OCI-LY7 (cell line): ENCODE data around the gene CANT1. TPM values are rescaled to one million over a fixed set of nuclear protein-coding genes. Genes with fewer than 3 reads are reported as not detected.

Experiments used
- BruUV-seq: library from RNA; stranded (reverse); fragments of 400-500 nt; replicated peaks from 2 replicates; lab custom pipeline; 2021; lab: Mats Ljungman, UMichigan
- CTCF ChIA-PET: fragments of 300-600 bp; sonication (Branson Sonifier 250); formaldehyde crosslinking; loops from one replicate; lab custom pipeline; 2022; ENCODE audit warnings: antibody characterized with exemption; ENCODE audit not compliant: unreplicated experiment; lab: Charles Lee
- POLR2A ChIA-PET: fragments of 300-600 bp; sonication (Branson Sonifier 250); formaldehyde crosslinking; loops from one replicate; lab custom pipeline; 2022; ENCODE audit warnings: antibody characterized with exemption; lab: Charles Lee
- DNase-seq: peaks from one replicate; pipeline ENCODE4 v3.0.0-alpha.2; 2015; ENCODE audit warnings: low spot score
- H2AFZ ChIP-seq: fragments of 200-600 bp; sonication (generic), shearing (Covaris generic); 2 replicates; pipeline ENCODE4 v1.6.1; 2014; ENCODE audit warnings: mild to moderate bottlenecking, antibody characterized with exemption, low read length, moderate library complexity
- H3K27ac ChIP-seq: fragments of 200-600 bp; sonication (generic); 2 replicates; pipeline ENCODE4 v1.5.1; 2014; ENCODE audit warnings: mixed run types, low read depth, mild to moderate bottlenecking, moderate library complexity, low read length, inconsistent platforms; ENCODE audit not compliant: poor library complexity, severe bottlenecking
- H3K36me3 ChIP-seq: fragments of 200-600 bp; sonication (generic); 2 replicates; pipeline ENCODE4 v1.6.1; 2014; ENCODE audit warnings: mild to moderate bottlenecking, antibody characterized with exemption, low read length, moderate library complexity, mixed read lengths; ENCODE audit not compliant: insufficient read depth
- H3K4me1 ChIP-seq: fragments of 200-600 bp; sonication (generic); 2 replicates; pipeline ENCODE4 v1.5.1; 2014; ENCODE audit warnings: mild to moderate bottlenecking, low read length; ENCODE audit not compliant: insufficient read depth, poor library complexity, severe bottlenecking
- H3K4me2 ChIP-seq: fragments of 200-600 bp; sonication (generic); 2 replicates; pipeline ENCODE4 v1.6.1; 2014; ENCODE audit warnings: mild to moderate bottlenecking, low read length
- H3K4me3 ChIP-seq: fragments of 200-600 bp; sonication (generic); 2 replicates; pipeline ENCODE4 v1.5.1; 2014; ENCODE audit warnings: mild to moderate bottlenecking, low read depth, low read length; ENCODE audit not compliant: poor library complexity, severe bottlenecking
- H3K79me2 ChIP-seq: fragments of 200-600 bp; sonication (generic); 2 replicates; pipeline ENCODE4 v1.6.1; 2016; ENCODE audit warnings: low read depth, mild to moderate bottlenecking, low read length, moderate library complexity, mixed read lengths; ENCODE audit not compliant: insufficient read depth
- H3K9me2 ChIP-seq: fragments of 200-600 bp; sonication (generic); 2 replicates; pipeline ENCODE4 v1.6.1; 2016; ENCODE audit warnings: mild to moderate bottlenecking, low read length, mixed read lengths; ENCODE audit not compliant: insufficient read depth
- H3K9me3 ChIP-seq: fragments of 200-600 bp; sonication (generic); 2 replicates; pipeline ENCODE4 v1.6.1; 2014; ENCODE audit warnings: mild to moderate bottlenecking, mixed run types, low read length, mixed read lengths
- H4K20me1 ChIP-seq: fragments of 200-600 bp; sonication (generic); 2 replicates; pipeline ENCODE4 v1.6.1; 2014; ENCODE audit warnings: mild to moderate bottlenecking, antibody characterized with exemption, low read length, moderate library complexity, mixed read lengths; ENCODE audit not compliant: insufficient read depth
- EZH2phosphoT487 ChIP-seq: fragments of 200-600 bp; sonication (generic); IDR thresholded peaks from 2 replicates; pipeline ENCODE4 v1.6.1; 2018; ENCODE audit warnings: low read depth, borderline replicate concordance, mild to moderate bottlenecking, mixed run types, antibody characterized with exemption, low read length, moderate library complexity, mixed read lengths
- intact Hi-C: fragments of 100-400 bp; cut with micrococcal nuclease; formaldehyde crosslinking; loops from one replicate; pipeline ENCODE4 v1.10.0; 2022; ENCODE audit not compliant: unreplicated experiment
- total RNA-seq, 2 experiments: library from RNA; depleted of rRNA in 1 of 2; stranded (reverse); fragments of >200 nt in 1 of 2; shearing (Covaris generic) in 1 of 2; gene quantifications; 2 replicates each; pipeline ENCODE4 v1.2.3, GENCODE V29; 2014 to 2022
- TF ChIP-seq, protein P1 (sequence below): fragments of 200-600 bp; sonication (generic); conservative IDR thresholded peaks from 2 replicates; pipeline ENCODE4 v1.5.1; 2014; ENCODE audit warnings: mild to moderate bottlenecking, antibody characterized with exemption, low read length, moderate library complexity, mixed read lengths

Gene CANT1
- total RNA-seq, 2 experiments from 2014 or later: 37.2 to 60.5 TPM

DNA sequence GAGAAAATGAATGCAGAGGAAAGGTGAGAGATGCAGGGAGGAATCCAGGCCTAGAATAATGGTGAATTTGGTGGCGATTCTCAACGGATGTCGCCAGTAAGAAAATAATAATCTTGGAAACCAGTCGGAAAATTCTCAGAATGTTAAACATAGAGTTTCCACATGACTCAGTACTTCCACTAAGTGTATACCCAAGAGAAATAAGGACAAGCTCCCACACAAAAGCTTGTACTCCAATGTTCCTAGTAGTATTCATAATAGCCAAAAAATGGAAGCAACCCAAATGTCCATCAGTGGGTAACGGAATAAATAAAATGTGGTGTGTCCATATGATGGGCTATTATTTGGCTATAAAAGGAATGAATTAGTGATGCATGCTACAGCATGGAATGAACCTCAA lies 45.6 kb upstream of the CANT1 start:
- CTCF ChIA-PET: no interaction called here
- Histone ChIP-seq H4K20me1 (no peaks in the 10 kb centered on the region), H3K9me2 (no peaks in the 10 kb centered on the region), H3K9me3 (no peaks in the 10 kb centered on the region), H3K4me2 (no peak overlapping the region), H3K4me3 (no peak overlapping the region), H3K36me3 (no peaks in the 10 kb centered on the region), H3K4me1 (no peaks in the 10 kb centered on the region), H2AFZ (no peak overlapping the region), H3K79me2 (no peaks in the 10 kb centered on the region), H3K27ac (no peak overlapping the region)
- intact Hi-C loops: no loop called here
- POLR2A ChIA-PET: no interaction called here
- no peak for TF ChIP-seq EZH2phosphoT487
- TF ChIP-seq, protein P1, sequence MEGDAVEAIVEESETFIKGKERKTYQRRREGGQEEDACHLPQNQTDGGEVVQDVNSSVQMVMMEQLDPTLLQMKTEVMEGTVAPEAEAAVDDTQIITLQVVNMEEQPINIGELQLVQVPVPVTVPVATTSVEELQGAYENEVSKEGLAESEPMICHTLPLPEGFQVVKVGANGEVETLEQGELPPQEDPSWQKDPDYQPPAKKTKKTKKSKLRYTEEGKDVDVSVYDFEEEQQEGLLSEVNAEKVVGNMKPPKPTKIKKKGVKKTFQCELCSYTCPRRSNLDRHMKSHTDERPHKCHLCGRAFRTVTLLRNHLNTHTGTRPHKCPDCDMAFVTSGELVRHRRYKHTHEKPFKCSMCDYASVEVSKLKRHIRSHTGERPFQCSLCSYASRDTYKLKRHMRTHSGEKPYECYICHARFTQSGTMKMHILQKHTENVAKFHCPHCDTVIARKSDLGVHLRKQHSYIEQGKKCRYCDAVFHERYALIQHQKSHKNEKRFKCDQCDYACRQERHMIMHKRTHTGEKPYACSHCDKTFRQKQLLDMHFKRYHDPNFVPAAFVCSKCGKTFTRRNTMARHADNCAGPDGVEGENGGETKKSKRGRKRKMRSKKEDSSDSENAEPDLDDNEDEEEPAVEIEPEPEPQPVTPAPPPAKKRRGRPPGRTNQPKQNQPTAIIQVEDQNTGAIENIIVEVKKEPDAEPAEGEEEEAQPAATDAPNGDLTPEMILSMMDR: no peak
- no peak for DNase-seq
- no TSS peak for BruUV-seq

DNA sequence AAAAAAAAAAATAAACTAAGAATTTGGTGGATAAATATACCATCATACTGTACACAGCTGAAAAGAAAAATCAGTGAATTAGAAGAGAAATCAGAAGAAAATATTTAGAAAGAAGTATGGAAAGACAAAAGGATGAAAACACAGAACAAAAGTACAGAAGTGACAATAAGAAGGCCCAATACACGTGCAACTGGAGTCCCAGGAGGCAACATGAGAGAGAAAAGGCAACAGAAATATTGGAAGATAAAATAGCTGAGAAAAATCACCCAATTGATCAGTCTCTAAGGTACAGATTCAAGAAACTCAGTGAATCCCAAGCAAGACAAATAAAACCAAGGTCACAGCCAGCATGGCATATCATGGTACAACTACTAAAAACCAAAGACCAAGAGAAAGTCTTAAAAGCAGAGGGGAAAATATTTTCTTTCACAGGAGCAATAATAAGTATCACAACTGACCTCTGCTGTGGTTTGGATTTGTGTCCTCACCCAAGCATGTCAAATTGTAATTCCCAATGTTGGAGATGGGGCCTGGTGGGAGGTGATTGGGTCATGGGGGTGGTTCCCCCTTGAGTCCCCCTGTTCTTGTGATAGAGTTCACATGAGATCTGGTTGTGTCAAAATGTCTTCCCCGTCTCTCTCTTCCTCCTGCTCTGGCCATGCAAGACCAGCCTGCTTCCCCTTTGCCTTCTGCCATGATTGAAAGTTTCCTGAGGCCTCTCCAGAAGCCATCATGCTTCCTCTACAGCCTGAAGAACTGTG lies 44.8 kb upstream of the CANT1 start:
- ChIA-PET CTCF (no interaction called here), POLR2A (interaction anchor here (0.6 to 0.7 kb wide), 2 partner anchors 13 to 369 kb away, joined by 3 read pairs; no protein-coding TSS in a partner anchor)
- H3K4me1 ChIP-seq: no peaks in the 10 kb centered on the region
- no peak overlapping the region for H3K4me3 ChIP-seq
- H3K36me3 ChIP-seq: no peaks in the 10 kb centered on the region
- H4K20me1 ChIP-seq: no peaks in the 10 kb centered on the region
- H3K9me2 ChIP-seq: no peaks in the 10 kb centered on the region
- TF ChIP-seq, protein P1: no peak
- TF ChIP-seq EZH2phosphoT487: no peak
- H3K79me2 ChIP-seq: no peaks in the 10 kb centered on the region
- DNase-seq: no peak
- no peaks in the 10 kb centered on the region for H3K9me3 ChIP-seq
- no TSS peak for BruUV-seq
- H3K4me2 ChIP-seq: no peak overlapping the region
- H2AFZ ChIP-seq: no peak overlapping the region
- intact Hi-C loops: no loop called here
- H3K27ac ChIP-seq: no peak overlapping the region

DNA sequence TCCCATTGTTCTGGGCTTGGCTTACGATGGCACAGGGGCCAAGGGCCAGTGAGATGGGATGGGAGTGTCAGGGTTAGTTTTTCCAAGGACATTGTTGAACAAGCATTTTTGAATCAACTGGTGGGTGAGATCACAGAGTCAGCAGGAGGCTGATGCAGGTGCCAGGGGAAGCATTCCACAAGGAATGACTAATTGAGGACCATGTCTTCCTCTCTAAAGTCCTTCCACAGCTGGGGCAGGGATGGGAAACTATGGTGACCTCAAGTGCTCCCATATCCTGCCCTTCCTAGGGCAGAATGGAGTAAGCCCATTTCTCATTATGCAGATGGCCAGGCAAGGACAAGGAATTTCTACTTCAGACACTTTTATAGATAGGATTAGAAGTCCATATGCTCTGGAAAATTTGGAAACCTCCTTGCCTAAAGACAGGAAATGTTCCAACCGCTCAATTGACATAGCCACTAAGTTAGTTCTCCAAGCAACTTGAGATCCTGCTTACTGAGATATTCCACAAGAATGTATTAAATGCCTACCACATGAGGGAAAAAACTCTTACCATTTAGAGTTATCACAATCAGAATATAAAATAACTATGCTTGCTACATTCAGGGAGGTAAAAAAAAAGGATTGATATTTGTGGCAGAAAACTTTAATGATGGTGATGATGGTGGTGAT lies 43.8 kb upstream of the CANT1 start:
- Histone ChIP-seq H3K36me3 (no peaks in the 10 kb centered on the region), H3K4me3 (no peak overlapping the region), H3K9me3 (no peaks in the 10 kb centered on the region), H3K4me2 (no peak overlapping the region), H2AFZ (no peak overlapping the region), H3K4me1 (no peaks in the 10 kb centered on the region), H4K20me1 (no peaks in the 10 kb centered on the region), H3K79me2 (no peaks in the 10 kb centered on the region), H3K27ac (no peak overlapping the region), H3K9me2 (no peaks in the 10 kb centered on the region)
- no TSS peak for BruUV-seq
- no peak for TF ChIP-seq EZH2phosphoT487
- TF ChIP-seq, protein P1: no peak
- POLR2A ChIA-PET: interaction anchor here (0.5 to 0.7 kb wide), 2 partner anchors 14 to 50 kb away, joined by 3 to 5 read pairs; no protein-coding TSS in a partner anchor
- intact Hi-C loops: no loop called here
- no peak for DNase-seq
- CTCF ChIA-PET: no interaction called here
